HEK293T (cell line): ENCODE measurements around the gene SLC39A7.

Experiments used
- ARNT ChIP-seq: fragments of 450-650 bp; IDR thresholded peaks from 2 replicates; pipeline ENCODE4 v1.6.1; 2017; ENCODE audit warnings: mild to moderate bottlenecking
- ELF4 ChIP-seq: fragments of 450-650 bp; IDR thresholded peaks from 2 replicates; pipeline ENCODE4 v1.6.1; 2017; ENCODE audit warnings: antibody characterized with exemption
- FOXA1 ChIP-seq: fragments of 450-650 bp; IDR thresholded peaks from 2 replicates; pipeline ENCODE4 v1.6.1; 2016; ENCODE audit warnings: mild to moderate bottlenecking
- FOXK2 ChIP-seq: fragments of 450-650 bp; IDR thresholded peaks from 2 replicates; pipeline ENCODE4 v1.6.1; 2016; ENCODE audit warnings: mild to moderate bottlenecking
- FOXM1 ChIP-seq: fragments of 450-650 bp; IDR thresholded peaks from 2 replicates; pipeline ENCODE4 v1.6.1; 2017; ENCODE audit warnings: mild to moderate bottlenecking, borderline replicate concordance
- LEF1 ChIP-seq: fragments of 450-650 bp; IDR thresholded peaks from 2 replicates; pipeline ENCODE4 v1.6.1; 2017; ENCODE audit warnings: mild to moderate bottlenecking, borderline replicate concordance
- SP1 ChIP-seq: fragments of 450-650 bp; IDR thresholded peaks from 2 replicates; pipeline ENCODE4 v1.6.1; 2017
- SUZ12 ChIP-seq: fragments of 450-650 bp; IDR thresholded peaks from 2 replicates; pipeline ENCODE4 v1.6.1; 2016; ENCODE audit warnings: mild to moderate bottlenecking

GRCh38 chr6:33151050-33151449, 49.6 kb upstream of the SLC39A7 start:
- no peak for TF ChIP-seq LEF1
- no peak for TF ChIP-seq FOXM1
- TF ChIP-seq FOXA1 = no peak
- no peak for TF ChIP-seq ARNT
- no peak for TF ChIP-seq SP1
- no peak for TF ChIP-seq FOXK2
- no peak for TF ChIP-seq ELF4
- TF ChIP-seq SUZ12 = no peak
